Superior temporal gyrus (tissue), 1 donor: ENCODE data around the gene LCN12.

Experiments
- DNase-seq: peaks from one replicate; pipeline ENCODE4 v3.0.0-alpha.2; 2016; ENCODE audit errors: extremely low spot score

Gene LCN12

GRCh38 chr9:136958898-136959850 is 7.1 kb downstream of the LCN12 start:
- DNase-seq = no peak

- no peak for DNase-seq
Measured at GRCh38 chr9:136960212-136960937, 8.3 kb downstream of the LCN12 start.

DNA sequence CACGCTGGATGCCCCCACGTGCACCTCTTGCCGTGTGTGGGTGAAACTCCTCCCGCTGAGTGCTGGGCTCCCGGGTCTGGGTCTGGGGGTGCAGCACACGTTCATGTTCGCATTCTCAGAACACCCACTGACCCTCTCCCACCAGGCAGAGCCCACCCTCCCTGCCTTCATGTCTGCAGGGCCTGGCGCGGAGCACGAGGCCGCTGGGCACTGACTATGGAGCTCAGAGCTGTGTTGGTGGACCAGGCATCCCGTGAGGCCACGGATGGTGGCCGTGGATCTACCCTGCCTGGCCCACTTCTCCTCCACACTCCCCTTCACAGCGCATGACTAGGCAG is 8.8 kb downstream of the LCN12 start:
- no peak for DNase-seq

DNA sequence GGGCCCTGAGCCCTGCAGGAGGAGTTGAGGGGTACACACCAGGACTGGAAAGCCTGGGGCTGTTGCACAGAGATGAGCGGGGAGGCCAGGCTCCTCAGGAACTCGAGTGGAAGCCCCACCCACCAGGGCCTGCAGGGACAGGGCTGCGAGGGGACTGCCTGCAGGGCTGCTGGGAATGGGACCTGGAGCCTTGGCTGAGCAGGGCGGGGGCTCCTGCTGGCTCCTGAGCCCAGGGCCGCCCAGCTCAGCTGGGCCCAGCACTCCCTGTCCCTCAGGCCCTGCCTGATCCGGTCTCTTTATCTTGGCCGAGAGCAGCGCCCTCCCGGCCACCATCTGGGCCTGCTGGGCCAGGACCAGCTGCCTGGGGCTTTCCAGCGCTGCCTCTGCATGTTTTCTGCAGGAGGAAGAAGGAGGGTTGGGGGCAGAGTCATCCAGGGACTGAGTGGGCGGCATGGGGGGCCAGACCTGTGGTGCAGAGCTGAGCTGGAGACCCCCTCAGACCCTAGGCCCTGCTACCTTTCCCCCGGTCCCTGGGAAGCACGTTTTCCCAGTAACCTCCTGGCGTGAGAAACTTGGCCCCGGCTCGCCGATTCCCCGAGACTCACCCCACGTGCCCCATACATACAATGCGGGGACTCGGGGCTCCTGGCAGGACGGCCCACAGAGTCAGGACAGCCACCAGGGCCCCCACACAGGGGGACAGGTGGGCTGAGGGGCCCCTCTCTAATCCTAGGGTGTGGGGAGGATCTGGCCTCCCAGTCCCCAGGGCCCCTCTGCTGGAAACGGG is 9.4 kb downstream of the LCN12 start:
- DNase-seq = no peak

GRCh38 chr9:136962163-136962562 is 10.1 kb downstream of the LCN12 start:
- DNase-seq = no peak

- no peak for DNase-seq
Measured at GRCh38 chr9:136962701-136963248, 10.7 kb downstream of the LCN12 start.

DNA sequence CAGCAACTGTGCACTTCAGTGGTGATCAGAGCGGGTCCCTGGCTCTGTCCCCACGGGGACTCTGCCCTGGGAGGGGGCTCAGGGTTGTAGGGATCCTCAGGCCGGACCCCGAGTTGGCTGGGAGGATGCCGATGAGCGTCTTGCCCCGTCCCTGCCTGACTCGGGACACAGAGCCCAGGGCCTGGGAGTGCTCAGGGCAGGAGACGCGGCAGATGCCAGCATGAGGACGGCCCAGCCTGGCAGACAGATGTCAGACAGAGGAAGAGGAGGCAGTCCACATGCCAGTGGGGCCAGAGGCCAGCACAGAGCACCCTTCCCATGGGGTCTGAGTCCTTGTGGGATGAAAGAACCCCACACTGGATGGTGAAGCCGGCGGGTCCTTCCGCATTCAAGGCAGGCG is 11.3 kb downstream of the LCN12 start:
- no peak for DNase-seq

- no peak for DNase-seq
Measured at GRCh38 chr9:136963751-136964150, 11.7 kb downstream of the LCN12 start.

- no peak for DNase-seq
Measured at GRCh38 chr9:136964171-136964689, 12.2 kb downstream of the LCN12 start.

DNA sequence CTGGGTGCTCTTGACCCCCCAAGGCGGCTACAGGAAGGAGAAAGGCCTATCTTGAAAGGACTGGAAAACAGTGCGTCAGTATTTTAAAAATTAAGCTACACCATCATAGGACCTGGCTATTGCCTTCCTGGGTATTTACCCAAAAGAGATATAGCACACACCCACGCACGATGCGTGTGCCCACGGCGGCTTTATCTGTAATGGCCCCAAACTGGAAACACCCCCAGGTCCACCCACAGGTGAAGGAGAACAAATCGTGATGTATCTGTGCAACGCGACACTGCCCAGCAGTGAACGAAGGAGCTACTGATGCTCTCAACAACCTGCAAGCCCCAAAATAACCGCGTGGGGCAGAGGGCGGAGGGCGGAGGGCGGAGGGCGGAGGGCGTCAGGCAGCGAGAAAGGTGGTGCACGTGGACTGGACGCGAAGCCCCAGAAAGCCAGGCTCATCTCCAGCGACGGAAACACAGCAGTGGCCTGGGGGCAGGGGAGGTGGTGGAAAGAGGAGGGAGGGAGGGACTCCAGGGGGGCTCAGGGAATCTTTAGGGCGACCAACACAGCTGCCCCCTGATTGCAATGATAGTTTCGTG is 12.9 kb downstream of the LCN12 start:
- no peak for DNase-seq

DNA sequence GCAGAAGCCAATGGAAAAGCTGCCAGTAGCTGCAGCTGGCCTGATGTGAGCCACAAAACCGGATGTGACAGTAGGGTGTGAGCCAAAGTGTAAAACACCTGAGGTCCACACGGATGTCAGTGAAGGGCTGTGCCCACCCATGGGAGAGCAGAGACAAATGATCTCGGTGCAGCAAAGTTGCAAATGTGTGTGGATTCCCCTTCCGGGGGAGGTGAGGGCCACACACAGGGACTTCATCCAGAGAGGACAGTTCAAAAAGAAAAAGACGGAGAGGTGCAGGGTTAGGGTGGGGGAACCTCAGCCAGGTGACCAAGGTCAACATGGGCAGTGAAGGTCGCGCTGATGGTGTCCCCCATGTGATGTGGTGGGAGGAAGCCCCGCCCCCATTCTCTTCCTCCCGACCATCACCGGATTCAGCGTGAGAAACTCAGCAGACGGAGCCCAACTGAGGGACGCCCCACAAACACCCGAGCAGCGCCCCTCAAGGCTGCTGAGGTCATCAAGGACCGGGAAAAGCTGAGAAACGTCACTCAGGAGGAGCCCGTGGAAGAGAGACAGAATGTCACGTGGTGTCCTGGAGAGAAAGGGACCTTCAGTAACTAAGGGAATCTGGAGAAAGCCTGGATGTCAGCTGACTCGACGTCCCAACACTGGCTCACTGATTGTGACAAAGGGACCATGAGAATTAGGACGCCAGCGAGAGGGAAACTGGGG is 13.9 kb downstream of the LCN12 start:
- DNase-seq = peak; percentile 86

DNA sequence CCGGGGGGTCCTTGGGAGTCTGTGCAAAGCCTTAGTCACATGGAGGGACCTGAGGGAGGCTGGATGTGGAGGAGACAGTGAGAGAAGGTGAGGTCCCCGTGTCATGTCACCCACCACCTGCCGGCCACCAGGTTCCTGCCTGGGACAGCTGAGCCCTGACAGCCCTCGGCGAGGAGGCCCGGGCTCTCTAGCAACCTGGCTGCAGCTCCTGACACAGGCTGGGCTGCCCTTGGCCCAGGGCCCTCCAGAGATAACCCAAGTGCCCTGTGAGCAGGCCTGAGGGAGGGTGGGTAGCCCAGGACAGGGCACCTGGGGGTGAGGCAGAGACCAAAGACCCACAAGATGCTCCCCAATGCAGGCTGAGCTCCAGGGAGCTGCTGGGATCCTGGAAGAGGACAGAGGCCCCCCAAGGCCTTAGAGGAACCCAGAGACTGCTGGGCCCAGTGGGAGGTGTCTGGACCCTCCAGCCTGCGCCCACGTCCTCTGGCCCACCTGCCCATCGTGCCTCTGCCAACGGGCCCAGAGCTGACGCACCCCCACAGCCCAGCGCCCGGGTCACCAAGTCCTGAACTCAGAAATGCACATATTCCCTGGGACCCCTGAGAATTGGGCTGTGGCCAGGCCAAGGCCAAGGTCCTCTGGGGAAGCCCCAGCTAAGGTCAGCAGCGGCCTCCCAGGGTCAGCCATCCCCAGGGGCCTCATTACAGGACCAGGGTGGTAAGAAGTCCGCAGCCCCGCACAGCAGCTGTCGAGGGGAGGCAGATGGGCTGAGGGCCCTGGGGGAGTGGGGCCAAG is 16.5 kb downstream of the LCN12 start:
- DNase-seq = no peak

GRCh38 chr9:136969150-136969549 is 17.1 kb downstream of the LCN12 start:
- no peak for DNase-seq

DNA sequence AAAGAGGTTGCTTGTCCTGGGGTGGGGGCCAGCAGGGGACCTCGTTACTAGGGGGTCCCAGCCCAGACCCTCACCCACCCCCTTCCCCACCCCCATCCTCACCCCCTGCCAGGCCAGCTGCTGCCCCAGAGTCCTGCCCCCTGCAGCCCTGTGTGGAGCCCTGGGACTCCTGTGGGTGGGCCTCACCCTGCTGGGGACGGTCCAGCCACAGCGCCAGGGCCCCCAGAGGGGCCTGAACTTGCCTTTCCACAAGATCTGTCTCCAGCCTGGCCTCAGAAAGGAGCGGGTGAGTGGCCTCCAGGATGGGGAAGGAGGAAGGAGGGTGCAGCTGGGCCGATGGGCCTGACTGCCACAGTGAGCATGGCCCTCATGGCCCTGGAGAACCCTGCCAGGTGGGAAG is 17.7 kb downstream of the LCN12 start:
- no peak for DNase-seq

DNA sequence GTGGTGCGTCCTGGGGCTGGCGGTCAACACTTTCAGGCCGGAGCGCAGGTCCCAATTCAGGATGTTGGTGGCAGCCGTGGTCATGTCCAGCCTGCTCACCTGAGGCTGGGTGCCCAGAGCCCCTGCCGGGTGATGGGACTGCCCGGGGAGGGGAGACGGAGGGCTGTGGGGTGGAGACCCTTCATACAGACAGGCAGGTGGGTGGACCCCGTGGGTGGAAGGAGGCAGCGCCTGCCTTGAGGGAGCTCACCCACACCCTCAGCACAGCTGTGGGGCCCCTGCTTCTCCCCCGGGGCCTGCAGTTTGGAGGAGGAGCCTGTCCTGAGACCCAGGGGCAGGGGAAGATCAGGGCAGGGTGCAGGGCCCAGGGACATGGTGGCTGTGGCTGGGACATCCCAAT is 18.3 kb downstream of the LCN12 start:
- no peak for DNase-seq

DNA sequence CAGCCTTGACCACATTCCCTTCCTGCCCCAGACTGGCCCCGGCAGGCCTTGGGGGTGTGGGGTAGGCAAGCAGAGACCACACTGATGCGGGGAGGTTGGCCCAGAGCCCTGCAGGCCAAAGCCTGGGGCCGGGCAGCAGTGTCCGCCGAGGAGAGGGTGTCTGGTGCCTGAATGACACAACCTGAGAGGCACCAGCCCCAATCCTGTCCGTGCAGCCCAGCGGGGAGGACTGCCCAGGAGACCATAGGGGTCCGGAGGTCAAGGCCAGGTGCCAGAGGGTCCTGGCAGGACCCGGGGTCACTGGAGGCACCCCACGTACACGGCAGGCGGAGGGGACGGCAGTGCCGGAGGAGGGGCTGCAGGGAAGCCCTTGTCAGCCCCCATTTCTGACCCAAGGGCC is 19.7 kb downstream of the LCN12 start:
- DNase-seq = no peak

GRCh38 chr9:136972335-136972734 is 20.3 kb downstream of the LCN12 start:
- DNase-seq = no peak

- DNase-seq = no peak
Measured at GRCh38 chr9:136972743-136973142, 20.7 kb downstream of the LCN12 start.

DNA sequence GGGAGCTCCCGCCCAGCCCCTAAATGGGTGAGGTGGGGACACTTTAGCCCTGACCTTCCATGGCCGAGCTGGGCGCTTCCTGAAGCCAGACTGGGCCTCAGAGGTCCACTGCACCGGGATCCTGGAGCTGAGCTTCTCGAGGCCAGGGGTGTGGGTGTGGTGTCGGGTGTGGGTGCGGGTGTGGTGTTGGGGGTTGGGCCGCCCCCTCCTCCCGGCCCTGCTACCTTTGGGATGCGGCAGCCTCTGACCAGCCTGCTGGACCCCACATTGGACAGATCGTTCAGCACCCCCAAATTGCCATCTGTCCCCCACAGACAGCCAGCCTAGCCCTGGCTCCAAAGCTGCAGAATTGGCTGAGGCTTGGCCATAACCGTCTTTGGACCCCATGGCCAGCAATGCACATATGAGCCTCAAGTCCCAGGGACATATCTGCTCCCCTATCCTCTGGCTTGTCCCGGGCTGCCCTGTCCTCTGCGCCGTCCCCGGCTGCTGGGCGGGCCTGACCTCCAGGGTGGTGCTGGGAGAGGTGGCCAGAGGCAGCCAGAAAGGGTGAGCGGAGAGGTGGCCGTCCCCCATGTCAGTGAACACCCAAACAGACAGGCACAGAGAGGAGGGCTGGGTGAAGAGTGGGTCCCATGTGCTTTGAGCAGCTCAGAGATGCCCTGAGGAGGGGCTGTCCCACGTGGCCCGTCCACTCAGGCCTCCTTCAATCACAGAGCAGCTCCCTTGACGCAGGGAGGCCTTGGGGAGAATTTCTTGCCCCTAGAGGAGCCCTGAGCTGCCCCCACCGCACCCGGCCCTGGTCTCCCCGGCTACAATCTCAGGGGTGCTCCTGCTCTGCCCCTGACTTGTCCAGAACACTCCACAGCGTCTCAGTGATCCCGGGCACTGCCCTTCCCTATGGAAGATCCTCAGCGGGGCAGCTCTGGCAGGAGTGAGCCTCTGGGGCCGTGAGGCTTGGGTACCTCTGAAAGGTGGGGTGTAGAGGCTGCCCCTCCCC is 21.8 kb downstream of the LCN12 start:
- no peak for DNase-seq
